HL-60 (cell line): ENCODE data around the gene COL20A1.

Source experiments
- CTCF ChIP-seq: IDR thresholded peaks from one replicate; pipeline ENCODE4 v1.5.1; 2011; ENCODE audit warnings: low read length, control low read depth, inconsistent platforms; ENCODE audit not compliant: insufficient read depth
- GABPA ChIP-seq: IDR thresholded peaks from 2 replicates; pipeline ENCODE4 v1.6.1; 2012; ENCODE audit warnings: low read depth
- POLR2AphosphoS5 ChIP-seq: IDR thresholded peaks from 2 replicates; pipeline ENCODE4 v1.6.1; 2012; ENCODE audit warnings: low read depth
- REST ChIP-seq: IDR thresholded peaks from 2 replicates; pipeline ENCODE4 v1.6.1; 2012; ENCODE audit warnings: low read depth; ENCODE audit not compliant: insufficient replicate concordance
- SPI1 ChIP-seq: IDR thresholded peaks from 2 replicates; pipeline ENCODE4 v1.6.1; 2012; ENCODE audit warnings: low read depth, mild to moderate bottlenecking, borderline replicate concordance

- TF ChIP-seq POLR2AphosphoS5 (no peak), CTCF (no peak), REST (no peak), SPI1 (no peak), GABPA (no peak)
Observed at GRCh38 chr20:63246490-63247288, 46.3 kb upstream of the COL20A1 start.
